AG04449 (cell line): ENCODE results near the gene SFMBT1.

ENCODE experiments used
- CTCF ChIA-PET: fragments of 350-600 bp; formaldehyde crosslinking; extraction: SDS; loops from one replicate; lab custom pipeline; 2021; ENCODE audit warnings: antibody characterized with exemption; lab: Yijun Ruan, JAX
- POLR2A ChIA-PET: fragments of 400-600, 350-600 bp; formaldehyde crosslinking; extraction: SDS; loops from one replicate; lab custom pipeline; 2020; ENCODE audit warnings: antibody characterized with exemption, inconsistent platforms; lab: Yijun Ruan, JAX
- DNase-seq: peaks from one replicate; pipeline ENCODE4 v3.0.0-alpha.2; 2010; ENCODE audit warnings: low read depth, low spot score
- H3K4me3 ChIP-seq: 2 replicates; pipeline ENCODE4 v1.5.1; 2011; ENCODE audit warnings: low read depth, mild to moderate bottlenecking, control low read depth, low read length
- TF ChIP-seq, protein P1 (sequence below): IDR thresholded peaks from one replicate; pipeline ENCODE4 v1.5.1; 2011; ENCODE audit warnings: mild to moderate bottlenecking, moderate library complexity, low read length, control low read depth, inconsistent platforms; ENCODE audit not compliant: insufficient read depth; ENCODE audit errors: missing control alignments

SFMBT1 gene

DNA sequence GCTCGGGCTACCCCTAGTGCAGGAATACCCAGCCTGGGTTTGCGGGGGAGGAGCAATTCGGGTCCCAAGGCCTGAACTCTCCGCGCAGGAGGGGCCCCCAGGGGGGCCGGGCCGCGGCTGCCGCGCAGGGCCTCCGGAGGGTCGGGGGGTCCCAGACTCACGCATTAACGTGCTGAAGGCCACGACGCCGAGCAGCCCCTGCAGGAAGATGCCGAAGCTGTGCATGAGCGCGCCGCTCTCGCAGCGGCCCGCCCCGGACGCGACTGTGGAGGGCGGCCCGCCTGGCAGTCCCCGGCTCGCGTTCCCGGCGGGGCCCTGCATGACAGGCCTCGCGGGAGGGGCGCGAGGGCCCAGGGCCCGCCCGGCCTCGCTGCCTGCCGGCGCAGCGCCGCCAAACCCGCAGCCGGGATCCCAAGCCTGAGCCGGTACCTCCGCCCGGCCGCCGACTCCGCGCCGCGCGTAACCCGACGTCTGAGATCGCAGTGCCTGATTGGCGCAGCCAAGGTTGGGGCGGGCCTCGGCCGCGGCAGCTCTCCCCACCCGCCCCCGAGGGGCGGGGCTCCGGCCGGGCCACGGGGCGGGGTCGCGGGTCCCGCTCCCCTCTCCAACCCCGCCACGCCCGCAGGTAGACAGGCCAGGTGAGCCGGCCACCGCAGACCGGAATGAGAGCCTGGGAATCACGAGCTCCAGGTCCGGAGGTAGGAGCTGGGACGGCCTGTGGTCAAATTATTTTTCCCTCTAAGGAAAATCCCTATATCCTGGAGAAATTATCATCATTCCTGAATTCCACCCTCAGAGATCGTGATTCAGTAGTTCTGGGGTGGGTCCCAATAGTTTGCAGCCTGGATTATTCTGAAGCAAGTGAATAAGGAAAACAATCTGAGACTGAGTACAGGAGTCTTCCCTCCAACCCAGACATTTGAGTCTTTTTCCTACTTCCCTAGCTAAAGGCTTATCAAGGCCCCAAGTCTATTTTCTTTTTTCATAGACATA, 148.4 kb downstream of the SFMBT1 start, which contains the start of gene STIMATE:
Gene STIMATE, minus strand, starts transcription at position 419 of the 993 bp plus-strand sequence. Its CDS starts 98 bp downstream, at position 321.
- ChIA-PET POLR2A (no interaction called here), CTCF (interaction anchor here (0.9 to 2.0 kb wide), 5 partner anchors 8 to 174 kb away, joined by 3 to 6 read pairs (median 4); no protein-coding TSS in a partner anchor)
- H3K4me3 ChIP-seq = peak within 1 kb of the TSS; percentile 72
- TF ChIP-seq, protein P1, sequence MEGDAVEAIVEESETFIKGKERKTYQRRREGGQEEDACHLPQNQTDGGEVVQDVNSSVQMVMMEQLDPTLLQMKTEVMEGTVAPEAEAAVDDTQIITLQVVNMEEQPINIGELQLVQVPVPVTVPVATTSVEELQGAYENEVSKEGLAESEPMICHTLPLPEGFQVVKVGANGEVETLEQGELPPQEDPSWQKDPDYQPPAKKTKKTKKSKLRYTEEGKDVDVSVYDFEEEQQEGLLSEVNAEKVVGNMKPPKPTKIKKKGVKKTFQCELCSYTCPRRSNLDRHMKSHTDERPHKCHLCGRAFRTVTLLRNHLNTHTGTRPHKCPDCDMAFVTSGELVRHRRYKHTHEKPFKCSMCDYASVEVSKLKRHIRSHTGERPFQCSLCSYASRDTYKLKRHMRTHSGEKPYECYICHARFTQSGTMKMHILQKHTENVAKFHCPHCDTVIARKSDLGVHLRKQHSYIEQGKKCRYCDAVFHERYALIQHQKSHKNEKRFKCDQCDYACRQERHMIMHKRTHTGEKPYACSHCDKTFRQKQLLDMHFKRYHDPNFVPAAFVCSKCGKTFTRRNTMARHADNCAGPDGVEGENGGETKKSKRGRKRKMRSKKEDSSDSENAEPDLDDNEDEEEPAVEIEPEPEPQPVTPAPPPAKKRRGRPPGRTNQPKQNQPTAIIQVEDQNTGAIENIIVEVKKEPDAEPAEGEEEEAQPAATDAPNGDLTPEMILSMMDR = no peak
- DNase-seq = no peak

DNA sequence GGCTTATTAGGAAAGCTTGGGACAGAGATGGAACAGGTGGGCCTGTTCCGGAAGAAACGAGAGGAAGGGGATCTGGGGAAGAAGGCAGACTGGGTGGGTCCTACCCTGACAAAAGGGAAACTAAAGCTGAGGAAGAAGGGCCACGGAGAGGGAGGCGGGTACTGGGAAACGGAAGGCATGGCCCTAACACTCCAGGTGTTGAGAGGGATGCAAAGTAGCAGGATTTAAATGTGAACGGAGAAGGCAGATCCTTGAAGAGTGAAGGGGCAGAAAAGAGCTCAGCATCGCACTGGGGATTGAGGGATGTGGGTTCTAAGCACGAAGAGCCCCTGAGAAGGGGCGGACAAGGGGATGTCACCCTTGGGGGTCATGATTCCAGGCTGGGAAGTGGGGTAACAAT, 149.3 kb downstream of the SFMBT1 start:
- POLR2A ChIA-PET = no interaction called here
- DNase-seq = no peak
- CTCF ChIA-PET = interaction anchor here (0.9 to 2.0 kb wide), 4 partner anchors 10 to 175 kb away, joined by 3 to 6 read pairs (median 5); no protein-coding TSS in a partner anchor
- peak overlapping the region; percentile 72 for H3K4me3 ChIP-seq
- TF ChIP-seq, protein P1 = no peak

DNA sequence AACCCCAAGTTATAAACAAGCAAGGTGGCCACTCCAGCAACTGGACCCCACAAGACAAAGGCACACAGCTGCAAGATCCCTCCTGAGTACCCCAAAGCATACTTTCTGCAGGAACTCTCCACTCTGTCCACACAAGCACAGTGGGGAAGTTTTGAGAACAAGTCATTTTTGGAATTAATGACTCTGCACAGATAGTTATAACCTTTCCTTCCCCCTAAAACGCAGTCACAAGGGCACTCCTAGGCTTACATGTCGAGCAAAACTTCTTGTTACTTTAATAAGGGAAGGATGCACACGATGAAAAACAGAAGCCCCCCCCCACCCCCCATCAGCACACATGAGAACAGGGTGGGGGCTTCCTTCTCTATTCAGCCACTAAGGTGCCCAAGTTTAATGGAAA, 149.7 kb downstream of the SFMBT1 start:
- peak overlapping the region; percentile 72 for H3K4me3 ChIP-seq
- POLR2A ChIA-PET = no interaction called here
- DNase-seq = no peak
- TF ChIP-seq, protein P1 = no peak
- CTCF ChIA-PET = interaction anchor here (0.9 to 2.0 kb wide), 2 partner anchors 39 to 41 kb away, joined by 3 to 6 read pairs; no protein-coding TSS in a partner anchor

DNA sequence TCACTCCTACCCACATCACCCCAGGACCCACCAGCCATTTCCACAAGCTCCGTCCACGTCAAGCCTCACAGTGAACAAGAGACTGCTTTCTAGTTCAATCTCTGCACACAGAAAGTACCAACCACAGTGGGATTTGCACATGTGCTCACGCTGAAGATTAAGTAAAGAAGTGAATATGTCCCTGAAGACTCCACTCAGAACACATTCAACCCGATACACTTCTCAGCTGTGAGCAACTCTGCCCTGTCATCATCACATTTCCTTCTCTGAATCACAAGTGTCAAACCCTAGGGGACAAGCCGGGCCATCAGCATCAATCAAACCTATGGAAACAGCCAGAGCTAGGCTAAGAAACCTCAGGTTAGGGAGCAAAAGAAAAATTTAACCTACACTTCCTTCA, 150.5 kb downstream of the SFMBT1 start:
- POLR2A ChIA-PET = no interaction called here
- CTCF ChIA-PET = interaction anchor here (2.0 kb wide), 1 partner anchor 39 kb away, joined by 6 read pairs; no protein-coding TSS in a partner anchor
- TF ChIP-seq, protein P1 = no peak
- H3K4me3 ChIP-seq = no peak overlapping the region
- no peak for DNase-seq

DNA sequence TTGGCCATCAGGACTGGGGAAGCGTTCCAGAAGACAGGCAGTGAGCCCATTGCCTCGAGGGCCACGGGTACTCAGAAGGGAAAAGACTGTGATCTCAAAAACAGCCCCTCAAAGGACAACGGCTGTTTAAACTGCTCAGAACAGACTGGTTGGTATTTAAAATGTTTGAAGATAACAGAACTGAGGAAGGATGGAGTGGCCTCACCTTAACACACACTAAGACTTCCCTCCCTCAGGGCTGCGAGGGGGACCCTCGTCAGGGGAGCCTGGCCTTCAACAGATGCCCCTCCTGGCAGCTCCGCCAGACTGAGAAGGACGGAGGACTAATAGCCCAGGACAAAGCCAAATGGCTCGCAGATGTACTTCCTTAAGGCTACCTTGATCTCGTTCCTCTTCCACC, 151.1 kb downstream of the SFMBT1 start:
- ChIA-PET CTCF (interaction anchor here (0.7 kb wide), 1 partner anchor 185 kb away, joined by 3 read pairs; no protein-coding TSS in a partner anchor), POLR2A (no interaction called here)
- no peak for DNase-seq
- TF ChIP-seq, protein P1 = no peak
- H3K4me3 ChIP-seq = no peak overlapping the region

DNA sequence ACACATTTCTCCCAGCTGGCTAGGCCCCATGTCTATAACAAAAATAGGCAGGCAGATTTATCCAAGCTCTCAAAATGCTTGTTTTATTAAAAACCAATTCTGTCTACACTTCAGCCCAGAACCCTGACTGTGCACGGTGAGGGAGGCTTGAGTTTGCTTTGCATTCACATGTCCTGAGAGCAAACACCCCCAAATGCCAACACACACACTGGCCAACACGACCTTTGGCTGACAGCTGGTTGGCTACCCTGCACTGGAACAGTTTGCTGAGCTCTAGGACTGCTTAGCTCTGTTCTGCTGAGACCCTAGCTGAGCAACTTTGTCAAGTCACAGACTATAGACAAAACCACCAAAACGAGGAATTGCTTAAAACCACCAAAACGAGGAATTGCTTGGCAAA, 152.2 kb downstream of the SFMBT1 start:
- POLR2A ChIA-PET = interaction anchor here (0.9 kb wide), 1 partner anchor 20 kb away, joined by 4 read pairs; no protein-coding TSS in a partner anchor
- H3K4me3 ChIP-seq = no peak overlapping the region

More for the DNA sequence above, 152.2 kb downstream of the SFMBT1 start:
- no peak for DNase-seq
- CTCF ChIA-PET = interaction anchor here (1.6 kb wide), 1 partner anchor 10 kb away, joined by 5 read pairs; no protein-coding TSS in a partner anchor
- TF ChIP-seq, protein P1 = no peak
